Activated naive CD8-positive, alpha-beta T cell treated with anti-CD3 and anti-CD28 coated beads, Interleukin-2, amount 10 ng/mL, durations not matched to agents 7 days and 5 days (primary cell): ENCODE measurements around the gene TIMM22. TPM values are rescaled to one million over a fixed set of nuclear protein-coding genes. Genes with fewer than 3 reads are reported as not detected.

Experiments used
- ATAC-seq: fragments of 150-1000 bp; cut with Tn5 transposase; one replicate; pipeline ENCODE4 v1.10.0; 2021; ENCODE audit warnings: low read depth, moderate library complexity
- POLR2A ChIA-PET: fragments of 350-600 bp; sonication (Branson Sonifier 250); formaldehyde crosslinking; loops from one replicate; lab custom pipeline; 2021; ENCODE audit warnings: antibody characterized with exemption; lab: Charles Lee
- DNase-seq: peaks from one replicate; pipeline ENCODE4 v3.0.0; 2021
- H3K27ac Mint-ChIP-seq: one replicate; pipeline ENCODE4 v1.8.0; 2022; ENCODE audit warnings: mild to moderate bottlenecking, mixed read lengths
- H3K27me3 Mint-ChIP-seq: one replicate; pipeline ENCODE4 v1.8.0; 2022; ENCODE audit warnings: mild to moderate bottlenecking, moderate library complexity, mixed read lengths
- H3K36me3 Mint-ChIP-seq: one replicate; pipeline ENCODE4 v1.8.0; 2021; ENCODE audit warnings: mild to moderate bottlenecking, mixed read lengths
- H3K4me1 Mint-ChIP-seq: one replicate; pipeline ENCODE4 v1.8.0; 2021; ENCODE audit warnings: mixed read lengths
- H3K4me3 Mint-ChIP-seq: one replicate; pipeline ENCODE4 v1.8.0; 2022; ENCODE audit warnings: mild to moderate bottlenecking, moderate library complexity, mixed read lengths
- H3K9me3 Mint-ChIP-seq: one replicate; pipeline ENCODE4 v1.8.0; 2021; ENCODE audit warnings: mixed read lengths
- total RNA-seq, 2 experiments: library from RNA; stranded (reverse); gene quantifications; one replicate each; pipeline ENCODE4 v1.2.3, GENCODE V29; 2021

Gene TIMM22
- total RNA-seq, 2 experiments from 2014 or later = 10.3 to 10.7 TPM

- H3K27ac Mint-ChIP-seq = no peak overlapping the region
- no peak overlapping the region for H3K4me3 Mint-ChIP-seq
- peaks cover 13% of the 10 kb centered on the region for H3K36me3 Mint-ChIP-seq
- no peak for ATAC-seq
- peaks cover 21% of the 10 kb centered on the region for H3K4me1 Mint-ChIP-seq
- no peak for DNase-seq
- POLR2A ChIA-PET = no interaction called here
- no peaks in the 10 kb centered on the region for H3K9me3 Mint-ChIP-seq
- H3K27me3 Mint-ChIP-seq = no peaks in the 10 kb centered on the region
These were observed 3.9 kb downstream of the TIMM22 start for GRCh38 chr17:1000597-1001461.

DNA sequence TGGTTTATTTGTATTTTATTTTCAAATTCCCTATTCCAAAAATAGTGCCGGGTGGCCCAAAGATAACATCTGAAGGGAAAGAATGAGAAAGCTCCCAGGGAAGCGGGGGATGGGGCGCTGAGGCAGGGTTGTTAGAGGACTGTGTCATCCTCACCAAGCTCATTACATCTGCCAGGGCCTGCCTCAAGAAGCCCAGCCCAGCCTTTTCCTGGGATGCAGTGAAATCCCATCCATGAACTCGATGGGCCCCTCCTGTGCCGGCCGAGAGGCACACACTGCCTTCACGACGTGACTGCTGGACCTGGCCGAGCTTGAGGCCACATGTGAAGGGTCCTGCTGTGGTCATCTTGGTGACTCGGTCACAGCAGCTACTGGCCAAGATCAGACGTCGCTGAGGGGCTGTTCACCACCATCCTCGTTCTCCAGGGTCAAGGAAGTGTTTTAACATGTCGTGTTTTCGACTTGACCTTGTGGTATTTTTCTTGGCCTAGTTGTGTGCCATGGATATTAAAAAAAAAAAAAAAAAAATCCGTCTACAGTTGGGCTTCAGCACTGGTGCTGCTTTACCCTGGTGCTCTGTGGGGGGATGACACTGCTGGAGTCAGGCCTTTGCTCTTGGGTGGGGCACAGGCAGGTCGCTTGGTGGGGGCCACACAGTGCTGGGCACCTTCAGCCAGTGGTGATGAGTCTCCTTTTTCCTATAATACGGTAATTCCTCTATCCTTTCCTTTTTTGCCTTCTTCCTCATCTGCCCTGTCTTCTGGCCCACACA lies 4.9 kb downstream of the TIMM22 start:
- POLR2A ChIA-PET = interaction anchor here (0.7 kb wide), 2 partner anchors 56 to 196 kb away, joined by 3 to 4 read pairs; no protein-coding TSS in a partner anchor
- Mint-ChIP-seq H3K4me3 (no peak overlapping the region), H3K27ac (no peak overlapping the region), H3K9me3 (no peaks in the 10 kb centered on the region), H3K27me3 (no peaks in the 10 kb centered on the region), H3K36me3 (peaks cover 13% of the 10 kb centered on the region), H3K4me1 (peaks cover 21% of the 10 kb centered on the region)
- ATAC-seq (no peak), DNase-seq (no peak)

DNA sequence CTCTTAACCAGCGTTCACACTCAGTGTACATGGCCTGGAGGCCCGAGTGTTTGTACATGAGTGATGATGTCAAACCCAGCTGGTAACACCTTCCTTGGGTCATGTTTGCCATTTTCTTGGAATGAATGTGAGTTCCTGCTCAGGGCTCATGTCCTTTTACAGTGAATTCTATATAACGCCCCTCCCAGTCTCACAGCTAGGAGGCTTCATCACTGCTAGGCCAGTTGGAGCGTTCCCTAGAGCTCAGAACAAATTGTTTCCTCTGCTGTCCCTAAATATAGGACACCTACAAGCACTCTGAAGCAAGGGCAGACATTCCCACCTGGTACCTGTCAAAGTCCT lies 5.5 kb downstream of the TIMM22 start:
- Mint-ChIP-seq H3K9me3 (no peaks in the 10 kb centered on the region), H3K4me1 (peaks cover 21% of the 10 kb centered on the region), H3K4me3 (no peak overlapping the region), H3K27ac (no peak overlapping the region), H3K27me3 (no peaks in the 10 kb centered on the region), H3K36me3 (peaks cover 13% of the 10 kb centered on the region)
- no peak for ATAC-seq
- POLR2A ChIA-PET = no interaction called here
- no peak for DNase-seq

DNA sequence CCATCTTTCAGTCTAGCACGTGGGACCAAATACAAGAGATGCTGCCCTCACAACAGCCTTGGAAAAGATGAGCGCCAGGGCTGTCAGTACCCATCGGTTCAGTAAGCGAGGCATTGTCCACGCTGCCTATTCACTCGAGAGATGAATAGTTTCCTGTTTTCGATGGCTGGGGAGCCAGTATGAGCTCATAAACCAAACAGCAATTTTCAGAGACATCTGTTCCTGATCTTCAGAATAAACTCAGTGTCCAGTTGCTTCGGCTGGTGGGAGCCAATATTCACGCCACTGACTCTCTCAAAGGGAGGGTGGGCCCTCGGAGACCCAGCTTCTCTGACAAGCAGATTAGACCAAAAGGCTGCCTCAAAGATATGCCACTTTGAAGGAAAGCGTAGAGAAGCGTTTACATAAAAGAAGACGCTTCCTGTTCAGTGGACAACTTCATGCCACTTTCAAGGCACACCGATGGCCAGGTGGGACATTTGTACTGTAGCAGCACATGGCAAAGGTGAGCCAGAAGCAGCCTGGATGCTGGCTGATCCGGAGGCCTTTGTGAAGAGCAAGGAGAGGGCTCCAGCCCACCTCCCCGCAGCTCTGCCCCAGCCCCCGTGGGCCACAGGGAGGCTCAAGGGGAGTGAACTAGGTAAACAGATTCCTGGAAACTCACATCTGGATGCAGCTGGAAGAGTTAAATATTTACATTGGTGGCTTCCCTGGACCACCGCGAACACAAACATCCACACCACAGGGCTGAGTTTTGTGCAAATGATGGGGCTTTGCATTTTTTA lies 6.0 kb downstream of the TIMM22 start:
- no peak for ATAC-seq
- no peaks in the 10 kb centered on the region for H3K27me3 Mint-ChIP-seq
- no peak for DNase-seq
- H3K4me3 Mint-ChIP-seq = no peak overlapping the region
- no peak overlapping the region for H3K27ac Mint-ChIP-seq
- H3K36me3 Mint-ChIP-seq = peaks cover 13% of the 10 kb centered on the region
- peaks cover 18% of the 10 kb centered on the region for H3K4me1 Mint-ChIP-seq
- H3K9me3 Mint-ChIP-seq = no peaks in the 10 kb centered on the region
- POLR2A ChIA-PET = no interaction called here

DNA sequence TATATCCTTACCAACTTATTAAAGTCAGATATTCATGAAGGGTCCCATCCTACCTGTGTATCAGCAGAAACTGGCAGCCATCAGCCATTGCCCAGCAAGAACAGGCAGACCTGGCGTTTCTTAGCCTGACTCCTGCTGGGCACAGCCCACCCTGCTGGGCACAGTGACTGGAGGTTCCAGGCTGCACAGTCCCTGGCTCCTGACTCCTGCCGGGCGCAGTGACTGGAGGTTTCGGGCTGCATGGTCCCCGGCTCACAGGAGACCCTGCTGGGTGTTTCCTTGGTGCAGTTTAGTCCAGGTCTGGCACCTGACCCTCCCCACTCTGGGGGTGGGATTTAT lies 6.7 kb downstream of the TIMM22 start:
- H3K4me3 Mint-ChIP-seq = no peak overlapping the region
- no peaks in the 10 kb centered on the region for H3K9me3 Mint-ChIP-seq
- no peaks in the 10 kb centered on the region for H3K27me3 Mint-ChIP-seq
- H3K36me3 Mint-ChIP-seq = peaks cover 13% of the 10 kb centered on the region
- H3K4me1 Mint-ChIP-seq = peaks cover 11% of the 10 kb centered on the region
- no peak overlapping the region for H3K27ac Mint-ChIP-seq
- no peak for DNase-seq
- no peak for ATAC-seq
- POLR2A ChIA-PET = no interaction called here

- peaks cover 13% of the 10 kb centered on the region for H3K36me3 Mint-ChIP-seq
- H3K9me3 Mint-ChIP-seq = no peaks in the 10 kb centered on the region
These were observed 7.2 kb downstream of the TIMM22 start for GRCh38 chr17:1003972-1004768.

GRCh38 chr17:1004769-1005295 lies 7.9 kb downstream of the TIMM22 start:
- H3K36me3 Mint-ChIP-seq = peaks cover 12% of the 10 kb centered on the region
- DNase-seq (no peak), ATAC-seq (no peak)
- no peak overlapping the region for H3K4me3 Mint-ChIP-seq
- POLR2A ChIA-PET = no interaction called here
- peaks cover 4% of the 10 kb centered on the region for H3K4me1 Mint-ChIP-seq
- H3K9me3 Mint-ChIP-seq = no peaks in the 10 kb centered on the region
- H3K27me3 Mint-ChIP-seq = no peaks in the 10 kb centered on the region
- H3K27ac Mint-ChIP-seq = no peak overlapping the region

More at GRCh38 chr17:1003972-1004768, 7.2 kb downstream of the TIMM22 start:
- POLR2A ChIA-PET = no interaction called here
- no peak for ATAC-seq
- no peak for DNase-seq
- H3K4me3 Mint-ChIP-seq = no peak overlapping the region
- H3K27ac Mint-ChIP-seq = no peak overlapping the region
- no peaks in the 10 kb centered on the region for H3K27me3 Mint-ChIP-seq
- H3K4me1 Mint-ChIP-seq = peaks cover 6% of the 10 kb centered on the region

- H3K4me1 Mint-ChIP-seq = peaks cover 4% of the 10 kb centered on the region
- POLR2A ChIA-PET = no interaction called here
- H3K27ac Mint-ChIP-seq = peak overlapping the region; percentile 3
- ATAC-seq = no peak
- H3K27me3 Mint-ChIP-seq = no peaks in the 10 kb centered on the region
- DNase-seq = no peak
- H3K9me3 Mint-ChIP-seq = no peaks in the 10 kb centered on the region
- peaks cover 11% of the 10 kb centered on the region for H3K36me3 Mint-ChIP-seq
- H3K4me3 Mint-ChIP-seq = no peak overlapping the region
These were observed 8.5 kb downstream of the TIMM22 start for GRCh38 chr17:1005361-1005946.

- ATAC-seq = no peak
- peaks cover 10% of the 10 kb centered on the region for H3K36me3 Mint-ChIP-seq
- H3K4me1 Mint-ChIP-seq = peaks cover 4% of the 10 kb centered on the region
- H3K9me3 Mint-ChIP-seq = no peaks in the 10 kb centered on the region
- H3K27ac Mint-ChIP-seq = no peak overlapping the region
- no peak for DNase-seq
- no peak overlapping the region for H3K4me3 Mint-ChIP-seq
- POLR2A ChIA-PET = no interaction called here
- no peaks in the 10 kb centered on the region for H3K27me3 Mint-ChIP-seq
These were observed 9.1 kb downstream of the TIMM22 start for GRCh38 chr17:1006054-1006453.

DNA sequence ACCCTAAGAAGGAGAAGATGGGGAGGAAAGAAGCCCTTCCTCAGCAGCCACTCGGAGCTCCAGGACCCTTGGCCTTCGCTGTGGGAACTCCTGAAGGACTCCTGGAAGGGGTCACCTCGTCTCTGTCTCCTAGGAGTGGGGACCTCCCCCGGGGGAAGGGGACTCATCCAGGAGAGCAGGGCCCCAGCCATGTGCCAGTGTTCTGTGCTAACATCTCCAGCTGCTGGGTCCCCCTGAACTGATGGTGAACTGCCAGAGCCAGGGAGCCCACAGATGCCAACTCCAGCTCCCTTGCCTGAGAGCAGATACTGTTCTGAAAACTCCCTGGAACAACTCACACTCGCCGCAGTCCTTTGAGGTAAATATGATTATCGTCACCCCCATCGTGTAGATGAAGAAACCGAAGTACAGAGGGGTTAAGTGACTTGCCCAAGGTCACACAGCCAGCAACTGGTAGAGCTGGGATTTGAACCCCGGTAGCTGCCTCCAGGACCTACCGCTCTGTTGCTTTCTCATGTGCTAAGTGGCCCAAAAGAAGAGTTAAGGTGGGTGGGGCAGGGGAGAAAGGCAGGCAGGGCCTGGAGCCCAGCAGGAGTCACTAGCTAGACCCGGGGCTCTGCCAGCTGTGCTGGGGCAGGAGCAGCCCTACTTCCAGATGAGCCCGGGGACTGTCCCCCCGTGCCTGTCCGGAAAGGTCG lies 10.5 kb downstream of the TIMM22 start:
- no peaks in the 10 kb centered on the region for H3K9me3 Mint-ChIP-seq
- H3K27me3 Mint-ChIP-seq = no peaks in the 10 kb centered on the region
- DNase-seq (no peak), ATAC-seq (no peak)
- H3K27ac Mint-ChIP-seq = no peak overlapping the region
- POLR2A ChIA-PET = interaction anchor here (0.6 kb wide), 1 partner anchor 119 kb away, joined by 4 read pairs; no protein-coding TSS in a partner anchor
- no peak overlapping the region for H3K4me3 Mint-ChIP-seq
- peaks cover 7% of the 10 kb centered on the region for H3K36me3 Mint-ChIP-seq
- H3K4me1 Mint-ChIP-seq = peaks cover 4% of the 10 kb centered on the region

GRCh38 chr17:1008008-1008761 lies 11.3 kb downstream of the TIMM22 start:
- H3K27ac Mint-ChIP-seq = no peak overlapping the region
- no peak for ATAC-seq
- H3K4me3 Mint-ChIP-seq = no peak overlapping the region
- no peak for DNase-seq
- no peaks in the 10 kb centered on the region for H3K27me3 Mint-ChIP-seq
- H3K9me3 Mint-ChIP-seq = no peaks in the 10 kb centered on the region
- H3K36me3 Mint-ChIP-seq = peaks cover 7% of the 10 kb centered on the region
- peaks cover 4% of the 10 kb centered on the region for H3K4me1 Mint-ChIP-seq
- POLR2A ChIA-PET = no interaction called here
